Superior temporal gyrus (tissue), 1 donor: Measurements from ENCODE around the gene MYH8.

Source experiments
- DNase-seq: peaks from one replicate; pipeline ENCODE4 v3.0.0-alpha.2; 2016; ENCODE audit errors: extremely low spot score

Gene MYH8

GRCh38 chr17:10380631-10381408 is 40.9 kb downstream of the MYH8 start:
- DNase-seq, result peak; percentile 55

GRCh38 chr17:10372906-10373305 is 48.8 kb downstream of the MYH8 start, which contains the start of gene MYH13:
Gene MYH13, minus strand, starts transcription at chr17:10373006. Its CDS starts 8,476 bp downstream, at chr17:10364530.
- DNase-seq, result no peak

- DNase-seq, result no peak
Measured at GRCh38 chr17:10370016-10370608, 51.6 kb downstream of the MYH8 start.

GRCh38 chr17:10369239-10369638 is 52.5 kb downstream of the MYH8 start:
- DNase-seq, result no peak

- DNase-seq, result no peak
Measured at GRCh38 chr17:10368561-10368960, 53.2 kb downstream of the MYH8 start.

GRCh38 chr17:10360578-10360977 is 61.2 kb downstream of the MYH8 start:
- no peak for DNase-seq

GRCh38 chr17:10357768-10358167 is 64.0 kb downstream of the MYH8 start:
- no peak for DNase-seq

GRCh38 chr17:10354651-10355050 is 67.1 kb downstream of the MYH8 start:
- no peak for DNase-seq

- no peak for DNase-seq
Measured at GRCh38 chr17:10352893-10353292, 68.9 kb downstream of the MYH8 start.

GRCh38 chr17:10349403-10349802 is 72.3 kb downstream of the MYH8 start:
- no peak for DNase-seq

- no peak for DNase-seq
Measured at GRCh38 chr17:10344816-10345215, 76.9 kb downstream of the MYH8 start.
